HepG2 (cell line): Measurements from ENCODE around the gene SP7. TPM values are rescaled to one million over a fixed set of nuclear protein-coding genes. Genes with fewer than 3 reads are reported as not detected.

ENCODE experiments used
- ARID5B ChIP-seq: IDR thresholded peaks from 2 replicates; pipeline ENCODE4 v1.4.0; 2020; ENCODE audit warnings: mild to moderate bottlenecking, missing genetic modification reagents
- FOXA3 ChIP-seq: IDR thresholded peaks from 2 replicates; pipeline ENCODE4 v1.6.1; 2016; ENCODE audit warnings: missing genetic modification reagents, missing compliant biosample characterization
- GLMP ChIP-seq: sonication (generic); formaldehyde crosslinking; IDR thresholded peaks from 2 replicates; pipeline ENCODE4 v1.9.0; 2021; ENCODE audit warnings: missing genetic modification reagents, mild to moderate bottlenecking, borderline replicate concordance
- HNRNPH1 ChIP-seq: fragments of 200-400 bp; formaldehyde crosslinking; optimal IDR thresholded peaks from 2 replicates; pipeline ENCODE3; 2017; ENCODE audit warnings: mild to moderate bottlenecking, low read depth, low read length
- JUNB ChIP-seq: sonication (generic); formaldehyde crosslinking; IDR thresholded peaks from 2 replicates; pipeline ENCODE4 v1.8.0; 2022; ENCODE audit warnings: missing genetic modification reagents, mild to moderate bottlenecking, borderline replicate concordance
- MBD4 ChIP-seq: IDR thresholded peaks from 2 replicates; pipeline ENCODE4 v1.6.1; 2012; ENCODE audit warnings: low read length, inconsistent platforms, borderline replicate concordance
- MBNL3 ChIP-seq: fragments of 250-450 bp; sonication (Bioruptor Pico); conservative IDR thresholded peaks from 2 replicates; pipeline ENCODE4 v1.8.0; 2022; ENCODE audit warnings: mild to moderate bottlenecking, inconsistent platforms
- MIER3 ChIP-seq: IDR thresholded peaks from 2 replicates; pipeline ENCODE4 v1.6.1; 2016; ENCODE audit warnings: missing compliant biosample characterization, borderline replicate concordance
- NAIF1 ChIP-seq: sonication (generic); formaldehyde crosslinking; IDR thresholded peaks from 2 replicates; pipeline ENCODE4 v1.5.0; 2020; ENCODE audit warnings: mild to moderate bottlenecking, missing genetic modification reagents, borderline replicate concordance
- NR1H2 ChIP-seq: sonication (generic); formaldehyde crosslinking; IDR thresholded peaks from 2 replicates; pipeline ENCODE4 v1.8.1; 2022; ENCODE audit warnings: low read depth, missing genetic modification reagents, borderline replicate concordance
- PREB ChIP-seq: sonication (generic); formaldehyde crosslinking; IDR thresholded peaks from 2 replicates; pipeline ENCODE4 v1.4.0; 2020; ENCODE audit warnings: missing genetic modification reagents
- SMAD9 ChIP-seq: sonication (generic); formaldehyde crosslinking; IDR thresholded peaks from 2 replicates; pipeline ENCODE4 v1.5.1; 2020; ENCODE audit warnings: mild to moderate bottlenecking, missing genetic modification reagents
- SP4 ChIP-seq: sonication (generic); formaldehyde crosslinking; IDR thresholded peaks from 2 replicates; pipeline ENCODE4 v1.8.1; 2023; ENCODE audit warnings: mild to moderate bottlenecking, missing genetic modification reagents
- SPEN ChIP-seq: sonication (generic); formaldehyde crosslinking; IDR thresholded peaks from 2 replicates; pipeline ENCODE4 v1.5.1; 2020; ENCODE audit warnings: low read depth, mild to moderate bottlenecking, missing genetic modification reagents
- ZFP36L1 ChIP-seq: sonication (generic); formaldehyde crosslinking; IDR thresholded peaks from 2 replicates; pipeline ENCODE4 v1.8.0; 2022; ENCODE audit warnings: mild to moderate bottlenecking, missing genetic modification reagents, moderate library complexity
- ZNF24 ChIP-seq: fragments of 450-650 bp; IDR thresholded peaks from 2 replicates; pipeline ENCODE4 v1.6.1; 2017; ENCODE audit warnings: antibody characterized with exemption, mild to moderate bottlenecking
- ZNF274 ChIP-seq: sonication (generic); formaldehyde crosslinking; IDR thresholded peaks from 2 replicates; pipeline ENCODE4 v1.5.1; 2020; ENCODE audit warnings: mild to moderate bottlenecking, missing genetic modification reagents
- ZNF343 ChIP-seq: sonication (generic); formaldehyde crosslinking; IDR thresholded peaks from 2 replicates; pipeline ENCODE4 v1.4.0; 2020; ENCODE audit warnings: mild to moderate bottlenecking, missing genetic modification reagents
- ZNF558 ChIP-seq: sonication (generic); formaldehyde crosslinking; IDR thresholded peaks from 2 replicates; pipeline ENCODE4 v1.9.0; 2022; ENCODE audit warnings: mild to moderate bottlenecking, missing genetic modification reagents, borderline replicate concordance
- polyA plus RNA-seq, 8 experiments: library from polyadenylated mRNA; depleted of rRNA in 3 of 8; stranded (reverse) in 7 of 8; unstranded in 1 of 8; fragments of >200 nt; fragmentation: Illumina TruSeq in 4 of 8; extraction: Trizol in 4 of 8; gene quantifications; 2 replicates each; pipeline versions ENCODE4 v1.2.1 to v1.2.3, GENCODE V29; 2011 to 2016; ENCODE audit warnings: low read depth in 4 of 8, missing spikeins in 1 of 8, mixed read lengths in 1 of 8; ENCODE audit not compliant: insufficient read depth in 1 of 8
- total RNA-seq, 5 experiments: library from RNA; depleted of rRNA; stranded (reverse); fragments of >200 nt; fragmentation: Illumina TruSeq; extraction: Trizol; gene quantifications; 2 replicates each; pipeline ENCODE4 v1.2.3, GENCODE V29; 2016; ENCODE audit warnings: low read depth in 1 of 5
- TF ChIP-seq, protein P1 (sequence below): IDR thresholded peaks from 2 replicates; pipeline ENCODE4 v1.6.1; 2012; ENCODE audit warnings: inconsistent platforms
- TF ChIP-seq, protein P2 (sequence below): sonication (generic); formaldehyde crosslinking; IDR thresholded peaks from 2 replicates; pipeline ENCODE4 v1.4.0; 2020; ENCODE audit warnings: missing genetic modification reagents, mild to moderate bottlenecking, borderline replicate concordance

SP7 gene
- total and polyA plus RNA-seq, 2 of the 13 experiments (the other 11 are each of a cell fraction or from before 2014, with no cell fraction given), result not detected

- TF ChIP-seq, protein P1, sequence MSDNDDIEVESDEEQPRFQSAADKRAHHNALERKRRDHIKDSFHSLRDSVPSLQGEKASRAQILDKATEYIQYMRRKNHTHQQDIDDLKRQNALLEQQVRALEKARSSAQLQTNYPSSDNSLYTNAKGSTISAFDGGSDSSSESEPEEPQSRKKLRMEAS, result peak; percentile 96
- TF ChIP-seq SPEN (CRISPR knock-in tag) (peak; percentile 85; the same call in 1 of the 2 replicates), GLMP (CRISPR knock-in tag) (no peak), SMAD9 (0 out of 2 replicates have a peak, but pooled peaks have one; percentile 57), ZFP36L1 (no peak), FOXA3 (CRISPR knock-in tag) (no peak), MIER3 (CRISPR knock-in tag) (peak; percentile 40; the same call in 1 of the 2 replicates), MBD4 (no peak), ZNF274 (CRISPR knock-in tag) (peak; percentile 84; the same call in 1 of the 2 replicates), MBNL3 (CRISPR knock-in tag) (no peak), ZNF24 (no peak), ARID5B (peak; percentile 37; the same call in 1 of the 2 replicates), HNRNPH1 (no peak), PREB (no peak), NR1H2 (CRISPR knock-in tag) (no peak), JUNB (no peak), SP4 (CRISPR knock-in tag) (no peak), ZNF343 (CRISPR knock-in tag) (peak; percentile 90), ZNF558 (CRISPR knock-in tag) (no peak; the same call in 1 of the 2 replicates), NAIF1 (CRISPR knock-in tag) (no peak)
- TF ChIP-seq, protein P2, sequence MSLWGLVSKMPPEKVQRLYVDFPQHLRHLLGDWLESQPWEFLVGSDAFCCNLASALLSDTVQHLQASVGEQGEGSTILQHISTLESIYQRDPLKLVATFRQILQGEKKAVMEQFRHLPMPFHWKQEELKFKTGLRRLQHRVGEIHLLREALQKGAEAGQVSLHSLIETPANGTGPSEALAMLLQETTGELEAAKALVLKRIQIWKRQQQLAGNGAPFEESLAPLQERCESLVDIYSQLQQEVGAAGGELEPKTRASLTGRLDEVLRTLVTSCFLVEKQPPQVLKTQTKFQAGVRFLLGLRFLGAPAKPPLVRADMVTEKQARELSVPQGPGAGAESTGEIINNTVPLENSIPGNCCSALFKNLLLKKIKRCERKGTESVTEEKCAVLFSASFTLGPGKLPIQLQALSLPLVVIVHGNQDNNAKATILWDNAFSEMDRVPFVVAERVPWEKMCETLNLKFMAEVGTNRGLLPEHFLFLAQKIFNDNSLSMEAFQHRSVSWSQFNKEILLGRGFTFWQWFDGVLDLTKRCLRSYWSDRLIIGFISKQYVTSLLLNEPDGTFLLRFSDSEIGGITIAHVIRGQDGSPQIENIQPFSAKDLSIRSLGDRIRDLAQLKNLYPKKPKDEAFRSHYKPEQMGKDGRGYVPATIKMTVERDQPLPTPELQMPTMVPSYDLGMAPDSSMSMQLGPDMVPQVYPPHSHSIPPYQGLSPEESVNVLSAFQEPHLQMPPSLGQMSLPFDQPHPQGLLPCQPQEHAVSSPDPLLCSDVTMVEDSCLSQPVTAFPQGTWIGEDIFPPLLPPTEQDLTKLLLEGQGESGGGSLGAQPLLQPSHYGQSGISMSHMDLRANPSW (CRISPR knock-in tag), result no peak; the same call in 1 of the 2 replicates
Measured at GRCh38 chr12:53299454-53300180, 36.5 kb downstream of the SP7 start, which contains the start of gene MYG1 (continued).
